HG02840 (cell line): ENCODE results near the gene SPACDR.
"Not testable (repeated sequence)": the region's sequence is repeated elsewhere in the genome, so short reads cannot be mapped to it uniquely, and the experiment has no call there.

Experiments used
- ATAC-seq: cut with Tn5 transposase; IDR thresholded peaks from one replicate; pipeline ENCODE4 v1.9.1; 2021; ENCODE audit warnings: mild to moderate bottlenecking, moderate library complexity, moderate number of reproducible peaks; ENCODE audit not compliant: unreplicated experiment, low FRiP score

SPACDR gene

DNA sequence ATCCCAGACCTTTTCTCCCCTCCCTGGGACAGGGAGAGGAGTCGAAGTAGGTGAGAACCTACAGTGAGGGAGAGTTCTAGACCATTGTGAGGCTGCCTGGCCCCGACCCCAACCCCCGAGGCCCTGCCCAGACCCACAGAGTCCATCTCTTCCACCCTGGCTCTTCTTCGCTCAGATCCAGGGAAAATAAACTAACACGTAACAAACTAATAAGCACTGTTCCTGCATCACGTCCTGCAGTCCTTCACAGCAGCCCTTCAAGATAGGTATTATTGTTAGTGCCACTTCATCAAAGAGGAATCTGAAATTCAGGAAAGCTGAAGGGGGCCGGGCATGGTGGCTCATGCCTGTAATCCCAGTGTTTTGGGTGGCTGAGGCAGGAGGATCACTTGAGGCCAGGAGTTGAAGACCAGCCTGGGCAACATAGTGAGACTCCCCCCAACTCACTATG lies at the start of gene SPACDR:
Gene SPACDR (minus strand): TSS at position 51 of the 451 bp plus-strand sequence. CDS start 235 bp downstream, outside the sequence.
- no peak for ATAC-seq

GRCh38 chr7:100513212-100513810 lies 49.3 kb upstream of the SPACDR start:
- ATAC-seq: no peak

- ATAC-seq: no peak
These were observed 46.6 kb upstream of the SPACDR start for GRCh38 chr7:100510437-100511239.

DNA sequence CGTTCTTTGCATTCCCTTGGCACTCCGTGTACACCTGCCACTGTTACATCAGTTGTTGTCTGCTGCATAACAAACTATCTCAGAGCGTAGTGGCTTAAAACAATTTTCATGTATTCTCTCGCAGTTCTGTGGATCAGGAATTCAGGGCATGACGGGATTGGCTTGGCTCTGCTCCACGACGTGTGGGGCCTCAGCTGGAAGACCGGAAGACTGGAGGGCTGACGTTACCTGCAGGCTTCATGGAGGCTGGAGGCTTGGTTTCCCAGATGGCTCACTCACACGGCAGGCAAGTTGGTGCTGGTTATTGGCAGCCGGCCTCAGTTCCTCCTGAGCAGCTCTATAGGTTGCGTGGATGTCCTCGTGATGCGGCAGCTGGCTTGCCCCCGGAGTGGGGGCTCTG lies 45.2 kb upstream of the SPACDR start:
- ATAC-seq: no peak

DNA sequence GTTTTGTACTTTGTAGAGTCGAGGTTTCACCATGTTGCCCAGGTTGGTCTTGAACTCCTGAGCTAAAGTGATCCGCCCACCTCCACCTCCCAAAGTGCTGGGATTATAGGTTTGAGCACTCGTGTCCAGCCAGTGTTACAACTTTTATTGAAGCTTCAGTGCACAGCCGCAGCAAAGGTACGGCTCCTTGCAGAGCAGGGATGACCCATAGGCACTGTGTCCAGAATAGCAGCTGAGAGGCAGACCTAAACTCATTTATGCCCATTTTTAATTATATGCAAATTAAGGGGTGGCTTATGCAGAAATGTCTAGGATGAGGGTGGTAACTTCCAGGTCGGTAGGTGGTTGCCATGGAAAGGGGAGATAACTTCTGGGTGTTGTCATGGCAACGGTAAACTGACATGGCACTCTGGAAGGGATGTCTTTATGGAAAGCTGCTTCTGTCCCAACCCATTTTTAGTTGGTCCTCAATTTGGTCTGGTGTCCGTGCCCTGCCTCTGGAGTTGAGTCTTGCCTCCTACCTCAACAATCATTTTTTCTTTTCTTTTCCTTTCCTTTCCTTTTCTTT lies 42.4 kb upstream of the SPACDR start:
- ATAC-seq: no peak

GRCh38 chr7:100504887-100505611 lies 41.0 kb upstream of the SPACDR start:
- ATAC-seq: no peak

DNA sequence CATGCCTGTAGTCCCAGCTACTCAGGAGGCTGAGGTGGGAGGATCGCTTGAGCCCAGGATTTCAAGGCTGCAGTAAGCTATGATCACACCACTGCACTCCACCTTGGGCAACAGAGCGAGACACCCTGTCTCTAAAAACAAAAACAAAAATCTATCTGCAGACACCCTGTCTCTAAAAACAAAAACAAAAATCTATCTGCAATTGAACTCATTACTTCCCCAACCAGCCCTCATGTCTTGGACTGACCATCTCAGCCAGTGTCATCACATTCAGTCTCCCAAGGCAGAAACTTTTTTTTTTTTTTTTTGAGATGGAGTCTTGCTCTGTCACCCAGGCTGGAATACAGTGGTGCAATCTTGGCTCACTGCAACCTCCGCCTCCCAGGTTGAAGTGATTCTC lies 40.0 kb upstream of the SPACDR start:
- not testable (repeated sequence) for ATAC-seq

DNA sequence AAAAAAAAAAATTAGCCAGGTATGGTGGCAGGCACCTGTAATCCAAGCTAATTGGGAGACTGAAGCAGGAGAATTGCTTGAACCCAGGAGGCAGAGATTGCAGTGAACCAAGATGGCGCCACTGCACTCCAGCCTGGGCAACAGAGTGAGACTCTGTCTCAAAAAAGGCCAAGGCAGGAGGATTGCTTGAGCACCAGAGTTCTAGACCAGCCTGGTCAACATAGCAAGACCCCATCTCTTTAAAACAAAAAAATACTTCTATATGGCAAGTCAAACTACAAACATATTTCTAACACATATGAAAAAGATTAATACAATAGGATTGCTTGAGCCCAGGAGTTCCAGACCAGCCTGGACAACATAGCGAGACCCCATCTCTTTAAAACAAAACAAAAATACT lies 36.7 kb upstream of the SPACDR start:
- not testable (repeated sequence) for ATAC-seq

DNA sequence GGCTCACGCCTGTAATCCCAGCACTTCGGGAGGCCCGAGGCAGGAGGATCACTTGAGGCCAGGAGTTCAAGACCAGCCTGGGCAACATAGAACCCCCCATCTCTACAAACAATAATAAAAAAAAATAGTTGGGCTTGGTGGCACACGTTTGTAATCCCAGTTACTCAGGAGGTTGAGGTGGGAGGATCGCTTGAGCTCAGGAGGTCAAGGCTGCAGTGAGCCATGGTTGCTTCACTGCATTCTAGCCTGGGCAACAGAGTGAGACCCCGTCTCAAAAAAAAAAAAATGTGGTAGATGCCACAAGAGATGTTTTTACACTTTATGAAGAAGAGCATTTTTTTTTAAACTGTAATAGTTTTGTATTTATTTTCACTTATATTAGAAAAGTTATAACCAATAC lies 32.4 kb upstream of the SPACDR start:
- ATAC-seq: no peak

DNA sequence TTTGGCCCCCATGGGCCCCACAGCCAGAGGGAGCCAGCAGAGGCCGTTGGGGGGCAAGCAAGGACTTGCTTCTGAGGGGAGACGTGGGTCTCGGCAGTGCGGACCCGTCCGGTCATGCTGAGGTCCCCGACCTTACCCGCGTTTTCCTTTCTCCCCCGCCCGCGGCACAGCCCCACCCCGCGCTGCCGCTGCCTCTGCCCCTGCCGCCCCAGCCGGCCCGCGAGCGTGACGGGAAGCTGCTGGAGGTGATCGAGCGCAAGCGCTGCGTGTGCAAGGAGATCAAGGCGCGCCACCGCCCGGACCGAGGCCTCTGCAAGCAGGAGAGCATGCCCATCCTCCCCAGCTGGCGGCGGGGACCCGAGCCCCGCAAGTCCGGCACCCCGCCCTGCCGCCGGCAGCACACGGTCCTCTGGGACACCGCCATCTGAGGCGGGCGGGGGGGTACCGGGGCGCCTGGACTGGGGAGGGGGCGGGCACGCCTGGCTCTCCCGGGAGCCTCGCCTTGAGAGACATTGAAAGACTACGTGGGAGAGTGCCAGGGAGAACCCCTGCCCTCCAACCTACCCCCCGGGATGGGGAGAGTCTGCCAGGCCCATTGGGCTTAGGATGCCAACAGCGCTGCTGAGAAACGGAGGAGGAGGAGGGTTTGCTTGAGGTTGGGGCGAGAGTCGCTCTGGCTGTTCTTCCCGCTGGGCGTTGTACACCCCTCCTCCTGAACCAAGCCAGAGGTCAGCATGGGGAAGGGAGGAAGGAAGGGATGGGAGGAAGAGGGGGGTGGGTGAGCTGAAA lies 29.6 kb upstream of the SPACDR start:
- ATAC-seq: no peak

GRCh38 chr7:100492738-100493475 lies 28.8 kb upstream of the SPACDR start:
- ATAC-seq: no peak

DNA sequence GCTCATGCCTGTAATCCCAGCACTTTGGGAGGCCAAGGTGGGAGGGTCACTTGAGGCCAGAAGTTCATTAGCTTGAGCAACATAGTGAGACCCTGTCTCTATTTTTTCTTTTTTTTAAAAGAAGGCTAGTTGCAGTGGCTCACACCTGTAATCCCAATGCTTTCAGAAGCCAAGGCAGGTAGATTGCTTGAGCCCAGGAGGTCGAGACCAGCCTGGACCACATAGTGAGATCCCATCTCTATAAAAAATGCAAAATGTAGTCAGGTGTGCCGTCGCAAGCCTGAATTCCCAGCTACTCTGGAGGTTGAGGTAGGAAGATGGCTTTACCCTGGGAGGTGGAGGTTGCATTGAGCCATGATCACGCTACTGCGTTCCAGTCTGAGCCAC lies 27.1 kb upstream of the SPACDR start:
- no peak for ATAC-seq

DNA sequence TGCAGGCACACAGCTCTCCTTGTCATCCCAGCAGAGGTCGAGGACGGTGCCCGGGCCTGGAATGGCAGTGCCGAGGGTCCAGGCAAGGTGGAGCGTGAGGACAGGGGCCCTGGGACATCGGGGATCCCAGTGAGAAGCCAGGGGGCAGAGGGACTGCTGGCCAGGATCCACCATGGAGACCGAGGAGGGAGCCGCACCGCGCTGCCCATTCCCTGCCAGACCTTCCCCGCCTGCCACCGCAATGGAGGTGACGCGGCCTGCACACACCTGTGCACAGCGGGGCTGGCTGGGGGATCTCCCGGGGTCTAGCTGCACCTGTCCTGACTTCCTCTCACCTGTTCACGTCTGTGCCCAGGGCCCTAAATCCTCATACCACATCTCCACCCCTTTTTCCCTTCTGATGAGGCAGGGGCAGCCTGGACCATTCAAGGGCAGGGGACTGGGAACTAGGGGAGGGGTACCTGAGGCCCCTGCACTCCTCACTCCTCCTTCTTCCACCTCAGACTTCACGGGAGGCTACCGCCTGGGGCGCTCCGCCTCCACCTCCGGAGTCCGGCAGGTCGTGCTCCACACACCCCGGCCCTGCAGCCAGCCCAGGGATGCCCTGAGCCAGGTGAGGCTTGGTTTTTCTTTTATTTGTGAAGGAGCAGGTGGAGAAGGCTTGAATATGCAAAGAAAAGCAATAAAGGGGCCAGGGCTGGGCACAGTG lies 26.6 kb upstream of the SPACDR start:
- ATAC-seq: no peak

DNA sequence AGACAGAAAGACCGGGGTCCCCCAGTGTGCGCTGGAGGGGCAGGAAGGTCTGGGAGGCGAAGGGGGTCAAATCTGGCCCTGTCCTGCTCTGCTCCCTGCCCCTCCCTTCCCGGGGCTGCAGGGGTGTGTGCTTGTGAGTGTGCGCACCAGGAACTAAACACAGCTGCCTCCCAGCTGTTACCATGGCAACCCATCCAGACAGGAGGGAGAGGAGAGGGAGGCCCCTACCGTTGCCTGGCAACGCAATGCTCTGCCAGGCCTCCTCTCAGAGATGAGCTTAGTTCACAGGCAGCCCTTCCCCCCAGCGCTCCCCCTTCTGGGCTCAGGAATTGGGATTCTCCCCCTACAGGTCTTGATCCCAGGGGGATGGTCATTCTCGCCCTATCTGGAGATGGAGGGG lies 25.8 kb upstream of the SPACDR start:
- no peak for ATAC-seq

DNA sequence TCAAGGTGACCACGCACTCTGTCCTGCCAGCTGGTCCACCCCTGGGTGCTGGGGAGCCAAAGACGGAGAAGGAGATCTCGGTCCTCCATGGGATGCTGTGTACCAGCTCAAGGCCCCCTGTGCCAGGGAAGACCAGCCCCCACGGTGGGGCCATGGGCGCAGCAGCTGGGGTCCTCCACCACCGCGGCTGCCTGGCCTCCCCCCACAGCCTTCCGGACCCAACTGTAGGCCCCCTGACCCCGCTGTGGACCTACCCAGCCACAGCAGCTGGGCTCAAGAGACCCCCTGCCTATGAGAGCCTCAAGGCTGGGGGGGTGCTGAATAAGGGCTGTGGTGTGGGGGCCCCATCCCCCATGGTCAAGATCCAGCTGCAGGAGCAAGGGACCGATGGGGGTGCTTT lies 25.1 kb upstream of the SPACDR start:
- no peak for ATAC-seq

DNA sequence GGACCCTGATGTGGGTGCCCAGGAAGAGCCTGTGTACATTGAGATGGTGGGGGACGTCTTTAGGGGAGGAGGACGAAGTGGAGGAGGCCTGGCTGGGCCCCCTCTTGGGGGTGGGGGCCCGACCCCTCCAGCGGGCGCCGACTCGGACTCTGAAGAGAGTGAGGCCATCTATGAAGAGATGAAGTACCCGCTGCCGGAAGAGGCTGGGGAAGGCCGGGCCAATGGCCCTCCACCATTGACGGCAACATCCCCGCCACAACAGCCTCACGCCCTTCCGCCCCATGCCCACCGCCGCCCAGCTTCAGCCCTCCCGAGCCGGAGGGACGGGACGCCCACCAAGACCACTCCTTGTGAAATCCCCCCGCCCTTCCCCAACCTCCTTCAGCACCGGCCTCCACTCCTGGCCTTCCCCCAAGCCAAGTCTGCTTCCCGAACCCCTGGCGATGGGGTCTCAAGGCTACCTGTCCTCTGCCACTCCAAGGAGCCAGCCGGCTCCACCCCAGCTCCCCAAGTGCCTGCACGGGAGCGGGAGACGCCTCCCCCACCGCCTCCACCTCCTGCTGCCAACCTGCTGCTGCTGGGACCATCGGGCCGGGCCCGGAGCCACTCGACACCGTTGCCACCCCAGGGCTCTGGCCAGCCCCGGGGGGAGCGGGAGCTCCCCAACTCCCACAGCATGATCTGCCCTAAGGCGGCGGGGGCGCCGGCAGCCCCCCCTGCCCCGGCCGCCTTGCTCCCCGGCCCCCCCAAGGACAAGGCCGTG lies 24.5 kb upstream of the SPACDR start:
- no peak for ATAC-seq

- no peak for ATAC-seq
These were observed 22.8 kb upstream of the SPACDR start for GRCh38 chr7:100486753-100487446.
